NCI-H526 (cell line): ENCODE data around the gene SUGP2.
"Not testable (repeated sequence)": the region's sequence is repeated elsewhere in the genome, so short reads cannot be mapped to it uniquely, and the experiment has no call there.

ENCODE experiments used
- DNase-seq, 2 experiments: peaks; one replicate each; lab custom pipeline; 2025; lab: John Stamatoyannopoulos, UW

SUGP2 gene

GRCh38 chr19:18954094-18954493 is 79.2 kb downstream of the SUGP2 start:
- no peak for DNase-seq

GRCh38 chr19:18952364-18953003 is 80.8 kb downstream of the SUGP2 start:
- not testable (repeated sequence) for DNase-seq

- no peak for DNase-seq
These were observed 81.5 kb downstream of the SUGP2 start for GRCh38 chr19:18951721-18952281.

- DNase-seq: no peak
These were observed 83.5 kb downstream of the SUGP2 start for GRCh38 chr19:18949858-18950257.

GRCh38 chr19:18948976-18949356 is 84.4 kb downstream of the SUGP2 start:
- DNase-seq: no peak

GRCh38 chr19:18948075-18948975 is 85.0 kb downstream of the SUGP2 start:
- DNase-seq: no peak

GRCh38 chr19:18946918-18947317 is 86.4 kb downstream of the SUGP2 start:
- DNase-seq: no peak

GRCh38 chr19:18946335-18946734 is 87.0 kb downstream of the SUGP2 start:
- no peak for DNase-seq

GRCh38 chr19:18945297-18945696 is 88.0 kb downstream of the SUGP2 start:
- DNase-seq: no peak

GRCh38 chr19:18943465-18943864 is 89.9 kb downstream of the SUGP2 start:
- no peak for DNase-seq

- no peak for DNase-seq
These were observed 90.6 kb downstream of the SUGP2 start for GRCh38 chr19:18942692-18943091.

GRCh38 chr19:18941628-18942354 is 91.5 kb downstream of the SUGP2 start:
- no peak for DNase-seq
